ENCODE results near the gene RAI1. TPM values are rescaled to one million over a fixed set of nuclear protein-coding genes. Genes with fewer than 3 reads are reported as not detected.

Gene RAI1
- total and polyA plus RNA-seq, 2 experiments from 2014 or later, result 0.87 to 0.89 TPM

DNA sequence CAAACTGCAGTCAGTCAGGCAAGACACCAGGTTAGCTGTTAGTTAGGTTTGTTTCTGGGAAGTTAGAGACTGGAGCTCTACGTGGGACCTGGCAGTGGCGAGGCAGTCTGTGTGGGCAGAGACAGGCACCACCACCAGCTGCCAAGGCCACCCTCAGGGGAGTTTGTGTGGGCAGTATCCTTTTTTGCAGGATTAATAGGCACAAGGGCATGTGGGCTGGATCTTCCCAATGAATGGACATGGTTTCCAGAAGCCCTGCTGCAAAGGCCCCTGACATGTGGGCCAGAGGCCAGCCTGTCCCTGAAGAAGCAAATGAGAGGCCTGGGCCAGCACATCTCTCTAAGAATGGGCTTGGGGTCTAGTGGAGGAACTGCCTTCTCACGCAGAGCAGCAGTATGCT, 174.7 kb downstream of the RAI1 start (continued):
- TF ChIP-seq, protein P1, sequence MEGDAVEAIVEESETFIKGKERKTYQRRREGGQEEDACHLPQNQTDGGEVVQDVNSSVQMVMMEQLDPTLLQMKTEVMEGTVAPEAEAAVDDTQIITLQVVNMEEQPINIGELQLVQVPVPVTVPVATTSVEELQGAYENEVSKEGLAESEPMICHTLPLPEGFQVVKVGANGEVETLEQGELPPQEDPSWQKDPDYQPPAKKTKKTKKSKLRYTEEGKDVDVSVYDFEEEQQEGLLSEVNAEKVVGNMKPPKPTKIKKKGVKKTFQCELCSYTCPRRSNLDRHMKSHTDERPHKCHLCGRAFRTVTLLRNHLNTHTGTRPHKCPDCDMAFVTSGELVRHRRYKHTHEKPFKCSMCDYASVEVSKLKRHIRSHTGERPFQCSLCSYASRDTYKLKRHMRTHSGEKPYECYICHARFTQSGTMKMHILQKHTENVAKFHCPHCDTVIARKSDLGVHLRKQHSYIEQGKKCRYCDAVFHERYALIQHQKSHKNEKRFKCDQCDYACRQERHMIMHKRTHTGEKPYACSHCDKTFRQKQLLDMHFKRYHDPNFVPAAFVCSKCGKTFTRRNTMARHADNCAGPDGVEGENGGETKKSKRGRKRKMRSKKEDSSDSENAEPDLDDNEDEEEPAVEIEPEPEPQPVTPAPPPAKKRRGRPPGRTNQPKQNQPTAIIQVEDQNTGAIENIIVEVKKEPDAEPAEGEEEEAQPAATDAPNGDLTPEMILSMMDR (conservative IDR thresholded peaks at IDR 0.05; ENCODE audit: low read depth in 2 of 2), result no peak
- no peak for TF ChIP-seq EZH2 (IDR thresholded peaks at IDR 0.05; ENCODE audit: low read depth, unreplicated experiment)
- TF ChIP-seq, protein P2, sequence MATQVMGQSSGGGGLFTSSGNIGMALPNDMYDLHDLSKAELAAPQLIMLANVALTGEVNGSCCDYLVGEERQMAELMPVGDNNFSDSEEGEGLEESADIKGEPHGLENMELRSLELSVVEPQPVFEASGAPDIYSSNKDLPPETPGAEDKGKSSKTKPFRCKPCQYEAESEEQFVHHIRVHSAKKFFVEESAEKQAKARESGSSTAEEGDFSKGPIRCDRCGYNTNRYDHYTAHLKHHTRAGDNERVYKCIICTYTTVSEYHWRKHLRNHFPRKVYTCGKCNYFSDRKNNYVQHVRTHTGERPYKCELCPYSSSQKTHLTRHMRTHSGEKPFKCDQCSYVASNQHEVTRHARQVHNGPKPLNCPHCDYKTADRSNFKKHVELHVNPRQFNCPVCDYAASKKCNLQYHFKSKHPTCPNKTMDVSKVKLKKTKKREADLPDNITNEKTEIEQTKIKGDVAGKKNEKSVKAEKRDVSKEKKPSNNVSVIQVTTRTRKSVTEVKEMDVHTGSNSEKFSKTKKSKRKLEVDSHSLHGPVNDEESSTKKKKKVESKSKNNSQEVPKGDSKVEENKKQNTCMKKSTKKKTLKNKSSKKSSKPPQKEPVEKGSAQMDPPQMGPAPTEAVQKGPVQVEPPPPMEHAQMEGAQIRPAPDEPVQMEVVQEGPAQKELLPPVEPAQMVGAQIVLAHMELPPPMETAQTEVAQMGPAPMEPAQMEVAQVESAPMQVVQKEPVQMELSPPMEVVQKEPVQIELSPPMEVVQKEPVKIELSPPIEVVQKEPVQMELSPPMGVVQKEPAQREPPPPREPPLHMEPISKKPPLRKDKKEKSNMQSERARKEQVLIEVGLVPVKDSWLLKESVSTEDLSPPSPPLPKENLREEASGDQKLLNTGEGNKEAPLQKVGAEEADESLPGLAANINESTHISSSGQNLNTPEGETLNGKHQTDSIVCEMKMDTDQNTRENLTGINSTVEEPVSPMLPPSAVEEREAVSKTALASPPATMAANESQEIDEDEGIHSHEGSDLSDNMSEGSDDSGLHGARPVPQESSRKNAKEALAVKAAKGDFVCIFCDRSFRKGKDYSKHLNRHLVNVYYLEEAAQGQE (IDR thresholded peaks at IDR 0.05; ENCODE audit: unreplicated experiment), result no peak
- TF ChIP-seq STAT1 (IDR thresholded peaks at IDR 0.05; ENCODE audit: unreplicated experiment), result no peak
- TF ChIP-seq ZNF331 (CRISPR knock-in tag; IDR thresholded peaks at IDR 0.05; ENCODE audit: low read depth), result no peak
- TF ChIP-seq CREB1 (CRISPR knock-in tag; IDR thresholded peaks at IDR 0.05; ENCODE audit: low read depth), result no peak
- TF ChIP-seq, protein P3, sequence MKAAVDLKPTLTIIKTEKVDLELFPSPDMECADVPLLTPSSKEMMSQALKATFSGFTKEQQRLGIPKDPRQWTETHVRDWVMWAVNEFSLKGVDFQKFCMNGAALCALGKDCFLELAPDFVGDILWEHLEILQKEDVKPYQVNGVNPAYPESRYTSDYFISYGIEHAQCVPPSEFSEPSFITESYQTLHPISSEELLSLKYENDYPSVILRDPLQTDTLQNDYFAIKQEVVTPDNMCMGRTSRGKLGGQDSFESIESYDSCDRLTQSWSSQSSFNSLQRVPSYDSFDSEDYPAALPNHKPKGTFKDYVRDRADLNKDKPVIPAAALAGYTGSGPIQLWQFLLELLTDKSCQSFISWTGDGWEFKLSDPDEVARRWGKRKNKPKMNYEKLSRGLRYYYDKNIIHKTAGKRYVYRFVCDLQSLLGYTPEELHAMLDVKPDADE (IDR thresholded peaks at IDR 0.05), result no peak

DNA sequence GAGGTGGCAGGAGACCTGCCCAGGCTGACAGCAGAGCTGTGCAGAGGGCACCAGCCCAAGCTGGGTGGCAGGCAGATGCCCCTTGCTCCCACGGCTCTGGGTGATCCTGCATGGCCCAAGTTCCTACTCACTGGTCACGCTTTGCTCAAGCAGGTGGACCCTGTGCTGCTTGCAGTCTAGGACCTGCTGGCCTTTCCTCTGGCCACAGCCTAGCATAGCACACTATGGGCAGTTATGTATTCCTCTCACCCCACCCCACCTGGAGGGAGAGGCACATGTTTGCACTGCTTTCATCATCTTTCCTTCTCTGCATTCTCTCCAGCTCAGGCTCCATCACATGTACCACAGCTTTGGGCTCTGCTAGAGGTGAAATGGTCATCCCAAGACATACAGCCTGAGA, 175.1 kb downstream of the RAI1 start:
- Mint-ChIP-seq H3K27me3 (ENCODE audit: insufficient read depth, low read depth, poor library complexity) (peaks cover 14% of the 10 kb centered on the region), H3K27ac (no peak overlapping the region), H3K9me3 (no peaks in the 10 kb centered on the region), H3K36me3 (ENCODE audit: low read depth) (no peaks in the 10 kb centered on the region), H3K4me1 (peaks cover 21% of the 10 kb centered on the region), H3K4me3 (no peak overlapping the region)
- no peak overlapping the region for H3K4me2 ChIP-seq
- no peaks in the 10 kb centered on the region for H3K36me3 ChIP-seq (ENCODE audit: insufficient read depth)
- H3K9me2 ChIP-seq (ENCODE audit: insufficient read depth), result no peaks in the 10 kb centered on the region
- H3K27me3 ChIP-seq (ENCODE audit: insufficient read depth), result no peaks in the 10 kb centered on the region
- H3K27ac ChIP-seq (ENCODE audit: low read depth), result no peak overlapping the region
- H4K20me1 ChIP-seq (replicated peaks; ENCODE audit: insufficient read depth), result no peaks in the 10 kb centered on the region
- ATAC-seq (no peak), DNase-seq (ENCODE audit: low spot score) (no peak)
- no peaks in the 10 kb centered on the region for H3F3A ChIP-seq (replicated peaks; ENCODE audit: low read depth)
- H3K4me3 ChIP-seq, result no peak overlapping the region
- peaks cover 4% of the 10 kb centered on the region; the same call in 1 of the 2 replicates for H3K4me1 ChIP-seq (ENCODE audit: insufficient read depth)
- no peak overlapping the region for H2AFZ ChIP-seq
- no peaks in the 10 kb centered on the region for H3K79me2 ChIP-seq (replicated peaks; ENCODE audit: insufficient read depth)
- TF ChIP-seq EZH2phosphoT487 (IDR thresholded peaks at IDR 0.05; ENCODE audit: unreplicated experiment) (no peak), POLR2AphosphoS5 (IDR thresholded peaks at IDR 0.05; ENCODE audit: low read depth) (no peak), ZNF114 (CRISPR knock-in tag; IDR thresholded peaks at IDR 0.05) (no peak), CREB1 (CRISPR knock-in tag; IDR thresholded peaks at IDR 0.05; ENCODE audit: low read depth) (no peak)
- TF ChIP-seq, protein P1 (conservative IDR thresholded peaks at IDR 0.05; ENCODE audit: low read depth in 2 of 2), result no peak
- TF ChIP-seq, protein P2 (IDR thresholded peaks at IDR 0.05; ENCODE audit: unreplicated experiment), result no peak
- TF ChIP-seq, protein P3 (IDR thresholded peaks at IDR 0.05), result no peak

Measured in GM23338 (cell line).